Gastroesophageal sphincter (tissue), 3 donors: ENCODE data around the gene EXPH5.

Experiments used
- CTCF ChIP-seq, 4 experiments: fragments of 200-600 bp in 2 of 4; fragments of 450-650 bp in 2 of 4; sonication (generic) in 1 of 4; IDR thresholded peaks; one replicate each; pipeline ENCODE4 v1.5.1; 2017 to 2019; ENCODE audit warnings: antibody characterized with exemption in 4 of 4, mild to moderate bottlenecking in 2 of 4, moderate library complexity in 2 of 4
- POLR2A ChIP-seq, 2 donors: fragments of 450-650 bp; IDR thresholded peaks; one replicate each; pipeline ENCODE4 v1.6.1; 2017; ENCODE audit warnings: antibody characterized with exemption in 2 of 2, mild to moderate bottlenecking in 2 of 2, moderate library complexity in 1 of 2

GRCh38 chr11:108549319-108549885 is 44.2 kb downstream of the EXPH5 start:
- TF ChIP-seq CTCF (IDR thresholded peaks at IDR 0.05), result no peak
- TF ChIP-seq POLR2A (IDR thresholded peaks at IDR 0.05), result no peak
